Transverse colon (tissue), 4 donors: ENCODE data around the gene HOXB4. TPM values are rescaled to one million over a fixed set of nuclear protein-coding genes. Genes with fewer than 3 reads are reported as not detected.
A peak's percentile ranks its signal among the peaks of the same experiment; 100 is the strongest.

ENCODE experiments used
- DNase-seq: peaks from one replicate; pipeline ENCODE4 v3.0.0-alpha.2; 2019
- H3K27ac ChIP-seq, 4 donors: fragments of 200-600 bp; sonication (generic); 2 replicates each; pipeline ENCODE4 v1.5.1; 2016 to 2018; ENCODE audit warnings: inconsistent platforms in 4 of 4
- H3K27me3 ChIP-seq: fragments of 200-600 bp; sonication (generic); 2 replicates; pipeline ENCODE4 v1.5.1; 2017; ENCODE audit warnings: inconsistent platforms
- H3K36me3 ChIP-seq, 4 donors: fragments of 200-600 bp; sonication (generic); 2 replicates each; pipeline ENCODE4 v1.5.1; 2017 to 2019; ENCODE audit warnings: inconsistent platforms in 4 of 4
- H3K4me1 ChIP-seq, 4 donors: fragments of 200-600 bp; sonication (generic); 2 replicates each; pipeline ENCODE4 v1.5.1; 2017 to 2020; ENCODE audit warnings: inconsistent platforms in 4 of 4
- H3K4me3 ChIP-seq, 4 donors: fragments of 200-600 bp; sonication (generic); 1 replicate in 1 of 4; 2 replicates in 3 of 4; pipeline versions ENCODE4 v1.5.1 to v1.6.1; 2017 to 2019; ENCODE audit warnings: inconsistent platforms in 4 of 4
- H3K9me3 ChIP-seq, 2 donors: fragments of 200-600 bp; sonication (generic); 2 replicates each; pipeline ENCODE4 v1.5.1; 2017 to 2019; ENCODE audit warnings: inconsistent platforms in 2 of 2
- EP300 ChIP-seq: sonication (generic); formaldehyde crosslinking; IDR thresholded peaks from one replicate; pipeline ENCODE4 v1.6.1; 2017; ENCODE audit warnings: antibody characterized with exemption, low read depth
- POLR2A ChIP-seq: fragments of 450-650 bp; IDR thresholded peaks from one replicate; pipeline ENCODE4 v1.6.1; 2016; ENCODE audit warnings: antibody characterized with exemption, mild to moderate bottlenecking, moderate library complexity
- POLR2AphosphoS5 ChIP-seq, 3 donors: sonication (generic); formaldehyde crosslinking; IDR thresholded peaks; one replicate each; pipeline ENCODE4 v1.6.1; 2016; ENCODE audit warnings: antibody characterized with exemption in 3 of 3
- WGBS, 2 donors: methylation state at CpG; one replicate each; pipeline ENCODE4 v1.1.5; 2018; ENCODE audit warnings: low coverage in 1 of 2; 5-methylcytosine and 5-hydroxymethylcytosine counted together
- in situ Hi-C, 4 donors: fragments of 200-750 bp; cut with MboI; loops; one replicate each; pipeline versions ENCODE4 v1.15.0 to v1.15.1; 2017; ENCODE audit warnings: low sequenced_read_pairs in 3 of 4, low pct_ligation_motif_present in 1 of 4, low pct_unique_long_range_greater_than_20kb in 1 of 4
- intact Hi-C: fragments of 100-400 bp; cut with DNase I; formaldehyde crosslinking; loops from one replicate; pipeline ENCODE4 v1.15.1; 2023; ENCODE audit warnings: low total_unique reads
- total RNA-seq, 4 donors: library from RNA; depleted of rRNA; stranded (reverse); fragments of >200 nt; gene quantifications; one replicate each; pipeline ENCODE4 v1.1.0, GENCODE V29; 2016
- TF ChIP-seq, protein P1 (sequence below), 5 experiments: fragments of 200-600 bp in 3 of 5; fragments of 450-650 bp in 2 of 5; sonication (generic) in 3 of 5; IDR thresholded peaks; 1 replicate in 2 of 5; 2 replicates in 3 of 5; pipeline ENCODE4 v1.5.1; 2016 to 2017; ENCODE audit warnings: antibody characterized with exemption in 5 of 5, inconsistent platforms in 3 of 5, mild to moderate bottlenecking in 2 of 5, moderate library complexity in 1 of 5

Gene HOXB4
- total RNA-seq, 4 donors from 2014 or later = 1.9 to 4.8 (median 2.0) TPM; not detected in 1

GRCh38 chr17:48586355-48587258 lies 8.5 kb upstream of the HOXB4 start:
- Histone ChIP-seq H3K9me3 (no peaks in the 10 kb centered on the region), H3K27me3 (peaks cover 3% of the 10 kb centered on the region), H3K36me3 (no peaks in the 10 kb centered on the region), H3K27ac (peak overlapping the region; percentile 89 to 95 (median 92)), H3K4me1 (peaks cover 9 to 76% (median 57%) of the 10 kb centered on the region in 4 donors), H3K4me3 (peak overlapping the region; percentile 38 to 64 (median 48))
- in situ Hi-C loops (no loop called here), intact Hi-C loops (no loop called here)
- no peak for DNase-seq
- TF ChIP-seq, protein P1, sequence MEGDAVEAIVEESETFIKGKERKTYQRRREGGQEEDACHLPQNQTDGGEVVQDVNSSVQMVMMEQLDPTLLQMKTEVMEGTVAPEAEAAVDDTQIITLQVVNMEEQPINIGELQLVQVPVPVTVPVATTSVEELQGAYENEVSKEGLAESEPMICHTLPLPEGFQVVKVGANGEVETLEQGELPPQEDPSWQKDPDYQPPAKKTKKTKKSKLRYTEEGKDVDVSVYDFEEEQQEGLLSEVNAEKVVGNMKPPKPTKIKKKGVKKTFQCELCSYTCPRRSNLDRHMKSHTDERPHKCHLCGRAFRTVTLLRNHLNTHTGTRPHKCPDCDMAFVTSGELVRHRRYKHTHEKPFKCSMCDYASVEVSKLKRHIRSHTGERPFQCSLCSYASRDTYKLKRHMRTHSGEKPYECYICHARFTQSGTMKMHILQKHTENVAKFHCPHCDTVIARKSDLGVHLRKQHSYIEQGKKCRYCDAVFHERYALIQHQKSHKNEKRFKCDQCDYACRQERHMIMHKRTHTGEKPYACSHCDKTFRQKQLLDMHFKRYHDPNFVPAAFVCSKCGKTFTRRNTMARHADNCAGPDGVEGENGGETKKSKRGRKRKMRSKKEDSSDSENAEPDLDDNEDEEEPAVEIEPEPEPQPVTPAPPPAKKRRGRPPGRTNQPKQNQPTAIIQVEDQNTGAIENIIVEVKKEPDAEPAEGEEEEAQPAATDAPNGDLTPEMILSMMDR (IDR thresholded peaks at IDR 0.05) = no peak
- TF ChIP-seq EP300 (no peak), POLR2A (no peak), POLR2AphosphoS5 (IDR thresholded peaks at IDR 0.05) (no peak)
- 42 to 52% methylated on average over 11 to 34 of the region's 34 CpGs for WGBS, 2 donors

DNA sequence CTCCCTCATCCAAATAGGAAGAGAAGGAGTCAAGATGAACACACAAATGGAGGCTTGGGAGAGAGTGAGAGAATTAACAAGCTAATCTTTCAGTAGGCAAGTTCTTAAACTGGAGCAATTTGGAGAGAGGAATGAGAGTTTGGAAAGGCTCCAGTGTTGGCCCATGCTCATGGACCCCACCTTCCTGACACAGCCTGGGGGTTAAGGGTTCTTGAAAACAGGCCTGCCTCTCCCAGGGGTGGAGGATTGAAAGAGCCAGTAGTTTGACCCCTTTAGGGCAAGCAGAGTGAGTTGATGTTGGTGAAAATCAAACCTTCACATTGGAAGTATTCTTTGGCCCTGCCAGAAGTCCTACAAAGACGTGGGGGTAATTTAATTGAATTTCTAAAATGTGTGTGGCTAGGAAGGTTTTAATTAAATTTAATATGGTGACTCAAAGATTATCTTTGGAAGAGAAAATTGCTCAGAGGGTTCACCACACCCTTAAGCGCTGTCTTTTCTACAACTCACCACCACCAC lies 6.1 kb upstream of the HOXB4 start:
- peaks cover 9 to 84% (median 65%) of the 10 kb centered on the region in 4 donors for H3K4me1 ChIP-seq
- no peaks in the 10 kb centered on the region for H3K36me3 ChIP-seq
- DNase-seq = no peak
- peak overlapping the region in 1 of 4 donors; percentile 64 for H3K4me3 ChIP-seq
- no peaks in the 10 kb centered on the region for H3K9me3 ChIP-seq
- 38 to 41% methylated on average over 2 of the region's 2 CpGs for WGBS, 2 donors
- intact Hi-C loops (no loop called here), in situ Hi-C loops (no loop called here)
- H3K27ac ChIP-seq = peak overlapping the region; percentile 89 to 95 (median 92)
- TF ChIP-seq, protein P1 (IDR thresholded peaks at IDR 0.05) = no peak
- TF ChIP-seq POLR2AphosphoS5 (IDR thresholded peaks at IDR 0.05) (no peak), POLR2A (no peak), EP300 (no peak)
- H3K27me3 ChIP-seq = peaks cover 9% of the 10 kb centered on the region

GRCh38 chr17:48583708-48584222 lies 5.6 kb upstream of the HOXB4 start:
- Histone ChIP-seq H3K9me3 (no peaks in the 10 kb centered on the region), H3K36me3 (no peaks in the 10 kb centered on the region), H3K4me1 (peaks cover 9 to 87% (median 70%) of the 10 kb centered on the region in 4 donors), H3K27ac (peak overlapping the region; percentile 89 to 95 (median 92)), H3K27me3 (peaks cover 9% of the 10 kb centered on the region), H3K4me3 (no peak overlapping the region)
- intact Hi-C loops (no loop called here), in situ Hi-C loops (no loop called here)
- TF ChIP-seq, protein P1 (IDR thresholded peaks at IDR 0.05) = no peak
- TF ChIP-seq POLR2AphosphoS5 (IDR thresholded peaks at IDR 0.05) (no peak), POLR2A (no peak), EP300 (no peak)
- WGBS, 2 donors = 53% methylated on average over 3 of the region's 3 CpGs; no CpG with 5 or more reads in 1 of the 2 donors
- DNase-seq = no peak

GRCh38 chr17:48582750-48583069 lies 4.6 kb upstream of the HOXB4 start:
- H3K9me3 ChIP-seq = no peaks in the 10 kb centered on the region
- H3K36me3 ChIP-seq = no peaks in the 10 kb centered on the region
- no peak for DNase-seq
- in situ Hi-C loops = no loop called here
- 15 to 43% methylated on average over 5 to 7 of the region's 7 CpGs for WGBS, 2 donors
- peak overlapping the region; percentile 89 to 95 (median 92) for H3K27ac ChIP-seq
- TF ChIP-seq EP300 (no peak), POLR2AphosphoS5 (IDR thresholded peaks at IDR 0.05) (no peak), POLR2A (no peak)
- TF ChIP-seq, protein P1 (IDR thresholded peaks at IDR 0.05) = no peak
- peaks cover 9% of the 10 kb centered on the region for H3K27me3 ChIP-seq
- intact Hi-C loops = no loop called here
- peaks cover 9 to 85% (median 76%) of the 10 kb centered on the region in 4 donors for H3K4me1 ChIP-seq
- H3K4me3 ChIP-seq = peak overlapping the region in 2 of 4 donors; percentile 45 to 47
